ENCODE data around the gene ATP4B. TPM values are rescaled to one million over a fixed set of nuclear protein-coding genes. Genes with fewer than 3 reads are reported as not detected.
A peak's percentile ranks its signal among the peaks of the same experiment; 100 is the strongest.

Gene ATP4B
- total and polyA plus RNA-seq, 7 donors: 0.04 TPM; not detected in 6

GRCh38 chr13:113633485-113633873 is 24.5 kb downstream of the ATP4B start:
- ATAC-seq: no peak
- H3K4me3 ChIP-seq: no peak overlapping the region
- no peak overlapping the region for H3K27ac ChIP-seq
- no peaks in the 10 kb centered on the region for H3K4me1 ChIP-seq
- DNase-seq: peak in 1 of 2 donors; percentile 20
- H3K9me3 ChIP-seq: no peaks in the 10 kb centered on the region
- WGBS, 3 donors: 91 to 95% (median 95%) methylated on average over 18 of the region's 18 CpGs
- peaks cover 9 to 67% of the 10 kb centered on the region in 2 donors for H3K36me3 ChIP-seq (ENCODE audit: insufficient read depth in 1 of 2, low read depth in 1 of 2)
- intact Hi-C loops (cut with DNase I): no loop called here
- TF ChIP-seq, protein P1, sequence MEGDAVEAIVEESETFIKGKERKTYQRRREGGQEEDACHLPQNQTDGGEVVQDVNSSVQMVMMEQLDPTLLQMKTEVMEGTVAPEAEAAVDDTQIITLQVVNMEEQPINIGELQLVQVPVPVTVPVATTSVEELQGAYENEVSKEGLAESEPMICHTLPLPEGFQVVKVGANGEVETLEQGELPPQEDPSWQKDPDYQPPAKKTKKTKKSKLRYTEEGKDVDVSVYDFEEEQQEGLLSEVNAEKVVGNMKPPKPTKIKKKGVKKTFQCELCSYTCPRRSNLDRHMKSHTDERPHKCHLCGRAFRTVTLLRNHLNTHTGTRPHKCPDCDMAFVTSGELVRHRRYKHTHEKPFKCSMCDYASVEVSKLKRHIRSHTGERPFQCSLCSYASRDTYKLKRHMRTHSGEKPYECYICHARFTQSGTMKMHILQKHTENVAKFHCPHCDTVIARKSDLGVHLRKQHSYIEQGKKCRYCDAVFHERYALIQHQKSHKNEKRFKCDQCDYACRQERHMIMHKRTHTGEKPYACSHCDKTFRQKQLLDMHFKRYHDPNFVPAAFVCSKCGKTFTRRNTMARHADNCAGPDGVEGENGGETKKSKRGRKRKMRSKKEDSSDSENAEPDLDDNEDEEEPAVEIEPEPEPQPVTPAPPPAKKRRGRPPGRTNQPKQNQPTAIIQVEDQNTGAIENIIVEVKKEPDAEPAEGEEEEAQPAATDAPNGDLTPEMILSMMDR (IDR thresholded peaks at IDR 0.05): no peak
- no peaks in the 10 kb centered on the region for H3K27me3 ChIP-seq (ENCODE audit: insufficient read depth in 3 of 3, low read length in 2 of 3)

DNA sequence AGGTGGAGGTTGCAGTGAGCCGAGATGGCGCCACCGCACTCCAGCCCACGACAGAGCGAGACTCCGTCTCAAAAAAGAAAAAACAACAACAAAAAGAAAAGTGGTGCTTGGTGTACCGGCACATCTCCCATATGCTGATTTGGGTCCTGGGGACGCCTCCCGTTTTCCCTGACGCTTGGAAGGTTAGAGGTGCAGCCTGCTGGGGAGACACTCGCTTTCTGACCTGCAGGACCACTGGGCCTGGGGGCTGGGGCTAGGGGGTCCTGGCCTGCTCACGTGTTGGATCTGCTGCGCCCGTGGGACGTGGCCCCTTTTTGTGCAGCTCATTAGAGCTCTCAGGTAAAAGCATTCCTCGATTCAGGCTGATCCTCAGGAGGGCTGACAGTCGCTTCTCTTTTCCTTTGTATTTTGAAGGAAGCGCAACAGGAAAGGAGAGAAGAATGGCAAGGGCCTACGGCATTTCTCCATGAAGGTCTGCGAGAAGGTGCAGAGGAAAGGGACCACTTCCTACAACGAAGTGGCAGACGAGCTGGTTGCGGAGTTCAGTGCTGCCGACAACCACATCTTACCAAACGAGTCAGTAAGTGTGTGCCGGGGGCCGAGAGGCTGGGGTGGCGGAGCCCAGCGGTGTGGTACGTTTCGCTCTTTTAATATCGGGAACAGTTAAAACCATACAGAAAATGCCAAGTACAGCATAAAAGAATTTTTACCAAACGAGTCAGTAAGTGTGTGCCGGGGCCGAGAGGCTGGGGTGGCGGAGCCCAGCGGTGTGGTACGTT is 25.1 kb downstream of the ATP4B start:
- no peak overlapping the region for H3K27ac ChIP-seq
- no peaks in the 10 kb centered on the region for H3K4me1 ChIP-seq
- intact Hi-C loops (cut with DNase I): no loop called here
- DNase-seq (peak in 1 of 2 donors; percentile 19), ATAC-seq (no peak)
- no peak overlapping the region for H3K4me3 ChIP-seq
- TF ChIP-seq, protein P1 (IDR thresholded peaks at IDR 0.05): no peak
- peaks cover 9 to 61% of the 10 kb centered on the region in 2 donors for H3K36me3 ChIP-seq (ENCODE audit: insufficient read depth in 1 of 2, low read depth in 1 of 2)
- 94 to 95% (median 95%) methylated on average over 38 of the region's 38 CpGs for WGBS, 3 donors
- H3K9me3 ChIP-seq: no peaks in the 10 kb centered on the region
- no peaks in the 10 kb centered on the region for H3K27me3 ChIP-seq (ENCODE audit: insufficient read depth in 3 of 3, low read length in 2 of 3)

DNA sequence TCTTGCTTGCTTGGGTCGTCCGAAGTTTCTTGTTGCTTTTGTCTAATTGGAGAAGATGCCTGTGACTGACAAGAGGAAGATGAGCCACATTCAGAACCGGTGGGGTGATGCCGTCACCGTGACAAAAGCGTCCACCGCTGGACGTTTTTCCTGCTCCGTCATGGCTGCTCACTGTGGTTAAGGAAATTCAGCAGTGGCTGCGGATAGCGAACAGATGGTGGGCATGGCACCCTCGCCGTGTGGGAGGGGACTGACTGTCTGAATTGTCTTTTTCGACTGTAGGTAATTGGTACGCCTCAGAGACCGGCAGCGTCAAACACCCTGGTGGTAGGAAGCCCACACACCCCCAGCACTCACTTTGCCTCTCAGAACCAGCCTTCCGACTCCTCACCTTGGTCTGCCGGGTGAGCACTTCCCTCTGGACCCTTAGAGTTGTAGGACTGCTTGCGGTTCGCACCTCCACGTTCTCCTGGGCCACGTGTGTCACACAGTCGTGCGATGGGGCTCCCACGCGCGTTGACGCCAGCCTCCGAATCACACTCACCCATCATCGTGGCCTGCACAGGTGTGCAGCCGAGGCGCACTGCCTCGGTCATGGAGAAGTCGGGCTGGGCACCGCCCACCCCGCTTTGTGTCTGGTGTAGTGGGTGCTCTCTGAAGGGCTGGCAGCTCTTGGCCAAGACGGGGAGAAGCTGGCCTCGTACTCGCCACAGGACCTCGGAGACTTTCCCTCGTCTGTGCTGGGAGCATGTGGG is 26.5 kb downstream of the ATP4B start:
- 92 to 96% (median 93%) methylated on average over 34 to 42 of the region's 42 CpGs for whole genome bisulfite sequencing, 3 donors
- TF ChIP-seq, protein P1 (IDR thresholded peaks at IDR 0.05): no peak
- peak in 1 of 2 donors; percentile 31 for DNase-seq
- no peaks in the 10 kb centered on the region for H3K4me1 ChIP-seq
- H3K27ac ChIP-seq: no peak overlapping the region
- intact Hi-C loops (cut with DNase I): no loop called here
- no peaks in the 10 kb centered on the region for H3K9me3 ChIP-seq
- H3K36me3 ChIP-seq (ENCODE audit: insufficient read depth in 1 of 2, low read depth in 1 of 2): peaks cover 5 to 47% of the 10 kb centered on the region in 2 donors
- H3K4me3 ChIP-seq: no peak overlapping the region
- ATAC-seq: no peak
- no peaks in the 10 kb centered on the region for H3K27me3 ChIP-seq (ENCODE audit: insufficient read depth in 3 of 3, low read length in 2 of 3)

- H3K9me3 ChIP-seq: no peaks in the 10 kb centered on the region
- no peak overlapping the region for H3K27ac ChIP-seq
- no peaks in the 10 kb centered on the region for H3K4me1 ChIP-seq
- WGBS, 3 donors: 87 to 90% (median 88%) methylated on average over 6 of the region's 6 CpGs
- TF ChIP-seq, protein P1 (IDR thresholded peaks at IDR 0.05): no peak
- peaks cover 5 to 40% of the 10 kb centered on the region in 2 donors for H3K36me3 ChIP-seq (ENCODE audit: insufficient read depth in 1 of 2, low read depth in 1 of 2)
- DNase-seq (peak in 1 of 2 donors; percentile 12), ATAC-seq (no peak)
- intact Hi-C loops (cut with DNase I): no loop called here
- H3K4me3 ChIP-seq: no peak overlapping the region
- H3K27me3 ChIP-seq (ENCODE audit: insufficient read depth in 3 of 3, low read length in 2 of 3): no peaks in the 10 kb centered on the region
Measured at GRCh38 chr13:113630804-113631203, 27.2 kb downstream of the ATP4B start.
